Bronchial epithelial cell (primary cell): ENCODE measurements around the gene LETMD1. TPM values are rescaled to one million over a fixed set of nuclear protein-coding genes. Genes with fewer than 3 reads are reported as not detected.
A peak's percentile ranks its signal among the peaks of the same experiment; 100 is the strongest.
"Not testable (repeated sequence)": the region's sequence is repeated elsewhere in the genome, so short reads cannot be mapped to it uniquely, and the experiment has no call there.

Experiments used
- DNase-seq: peaks from one replicate; pipeline ENCODE4 v3.0.0-alpha.2; 2010; ENCODE audit warnings: low read depth
- FAIRE-seq: peaks from 2 replicates; lab custom pipeline; 2011; peaks lifted over from hg19 to GRCh38; lab: Jason Lieb, UNC
- H3K27me3 ChIP-seq: 2 replicates; pipeline ENCODE4 v1.5.1; 2011; ENCODE audit warnings: low read length; ENCODE audit not compliant: control insufficient read depth, insufficient read depth
- H3K36me3 ChIP-seq: 2 replicates; pipeline ENCODE4 v1.5.1; 2011; ENCODE audit warnings: low read length; ENCODE audit not compliant: control insufficient read depth, insufficient read depth
- H3K4me3 ChIP-seq: 2 replicates; pipeline ENCODE4 v1.5.1; 2011; ENCODE audit warnings: mild to moderate bottlenecking, low read depth, low read length, control low read depth
- total RNA-seq: library from RNA; depleted of rRNA; stranded (reverse); fragments of >200 nt; gene quantifications from 2 replicates; pipeline ENCODE4 v1.2.1, GENCODE V29; 2014
- TF ChIP-seq, protein P1 (sequence below): IDR thresholded peaks from 2 replicates; pipeline ENCODE4 v1.5.1; 2011; ENCODE audit warnings: mild to moderate bottlenecking, moderate library complexity, low read length, control low read depth, inconsistent platforms; ENCODE audit not compliant: insufficient read depth, severe bottlenecking

The LETMD1 gene
- total RNA-seq, 1 donor from 2014 or later, result 67.9 TPM

GRCh38 chr12:51005671-51006070 is 42.5 kb upstream of the LETMD1 start:
- H3K27me3 ChIP-seq, result no peaks in the 10 kb centered on the region
- TF ChIP-seq, protein P1, sequence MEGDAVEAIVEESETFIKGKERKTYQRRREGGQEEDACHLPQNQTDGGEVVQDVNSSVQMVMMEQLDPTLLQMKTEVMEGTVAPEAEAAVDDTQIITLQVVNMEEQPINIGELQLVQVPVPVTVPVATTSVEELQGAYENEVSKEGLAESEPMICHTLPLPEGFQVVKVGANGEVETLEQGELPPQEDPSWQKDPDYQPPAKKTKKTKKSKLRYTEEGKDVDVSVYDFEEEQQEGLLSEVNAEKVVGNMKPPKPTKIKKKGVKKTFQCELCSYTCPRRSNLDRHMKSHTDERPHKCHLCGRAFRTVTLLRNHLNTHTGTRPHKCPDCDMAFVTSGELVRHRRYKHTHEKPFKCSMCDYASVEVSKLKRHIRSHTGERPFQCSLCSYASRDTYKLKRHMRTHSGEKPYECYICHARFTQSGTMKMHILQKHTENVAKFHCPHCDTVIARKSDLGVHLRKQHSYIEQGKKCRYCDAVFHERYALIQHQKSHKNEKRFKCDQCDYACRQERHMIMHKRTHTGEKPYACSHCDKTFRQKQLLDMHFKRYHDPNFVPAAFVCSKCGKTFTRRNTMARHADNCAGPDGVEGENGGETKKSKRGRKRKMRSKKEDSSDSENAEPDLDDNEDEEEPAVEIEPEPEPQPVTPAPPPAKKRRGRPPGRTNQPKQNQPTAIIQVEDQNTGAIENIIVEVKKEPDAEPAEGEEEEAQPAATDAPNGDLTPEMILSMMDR, result no peak
- peaks cover 4% of the 10 kb centered on the region for H3K36me3 ChIP-seq
- no peak for FAIRE-seq
- no peak overlapping the region for H3K4me3 ChIP-seq
- peak; percentile 26 for DNase-seq

DNA sequence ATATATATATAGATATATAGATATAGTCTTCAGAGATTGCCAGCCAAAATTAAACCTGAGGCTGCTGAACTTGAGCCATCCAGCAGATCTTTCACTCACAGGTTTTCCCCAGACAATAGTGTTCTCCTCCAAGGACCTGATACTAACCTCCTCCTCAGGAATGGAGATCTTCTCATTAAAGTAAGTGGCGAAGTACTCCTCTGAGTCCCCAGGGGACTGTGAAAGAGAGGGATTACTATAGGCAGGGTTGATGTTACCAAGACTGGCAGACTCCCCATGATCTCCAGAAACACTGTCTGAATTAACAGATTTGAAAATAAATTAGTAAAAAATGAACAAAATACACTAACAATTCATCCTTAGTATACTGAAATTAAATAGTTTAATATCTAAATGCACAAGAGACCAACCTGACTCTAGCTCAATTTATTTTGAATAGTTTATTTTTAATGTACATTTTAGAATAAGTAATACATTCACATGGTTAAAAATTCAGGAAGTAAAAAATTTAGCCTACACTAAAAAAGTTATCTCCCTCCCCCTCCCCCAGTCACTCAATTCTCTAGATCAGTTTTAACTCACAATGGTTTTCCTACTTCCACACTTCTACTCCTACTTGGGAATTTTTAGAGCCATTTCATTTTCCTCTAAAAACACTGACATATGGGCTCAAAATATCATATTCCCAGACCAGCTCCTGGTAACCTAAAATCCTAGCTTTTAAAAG is 39.6 kb upstream of the LETMD1 start:
- TF ChIP-seq, protein P1, result no peak
- Histone ChIP-seq H3K36me3 (peaks cover 4% of the 10 kb centered on the region), H3K27me3 (no peaks in the 10 kb centered on the region), H3K4me3 (no peak overlapping the region)
- FAIRE-seq (no peak), DNase-seq (no peak)

DNA sequence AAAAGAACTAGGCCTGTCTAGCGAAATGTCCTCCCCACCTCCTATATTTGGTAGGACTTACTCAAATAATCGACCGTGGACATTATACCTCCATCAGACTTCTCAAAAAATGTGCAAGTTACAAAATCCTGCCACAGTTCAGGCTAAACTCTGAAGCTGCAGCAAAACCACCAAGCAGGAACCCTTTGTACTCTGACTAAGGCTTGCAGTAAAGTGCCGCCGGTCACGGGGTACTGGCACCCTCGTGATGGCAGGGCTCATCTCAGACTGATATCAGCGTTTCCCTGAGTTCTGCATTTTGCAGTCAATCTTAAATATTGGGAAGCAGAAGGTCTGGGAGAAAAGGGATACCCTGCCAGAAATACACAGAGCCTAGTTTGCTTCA is 39.1 kb upstream of the LETMD1 start:
- Histone ChIP-seq H3K36me3 (peaks cover 4% of the 10 kb centered on the region), H3K27me3 (no peaks in the 10 kb centered on the region), H3K4me3 (no peak overlapping the region)
- DNase-seq (no peak), FAIRE-seq (no peak)
- TF ChIP-seq, protein P1, result no peak

DNA sequence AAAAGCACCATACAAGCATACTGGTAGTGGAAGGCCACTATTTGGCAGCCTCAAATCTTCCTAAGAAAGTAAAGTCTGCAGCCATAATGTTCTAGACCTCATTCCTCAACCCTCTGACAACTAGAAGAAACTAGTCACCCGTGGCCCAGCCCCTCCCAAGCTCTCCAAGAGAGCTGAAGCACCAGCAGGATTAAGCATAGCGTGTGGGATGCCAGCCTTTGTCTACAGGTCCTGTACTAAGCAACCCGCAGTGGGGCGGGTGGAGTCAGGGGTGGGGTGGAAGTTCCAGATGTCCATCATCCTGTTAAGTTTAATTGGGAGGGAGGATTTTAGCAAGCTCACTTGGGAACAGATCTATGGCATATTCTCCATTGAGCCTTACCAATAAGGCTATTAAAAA is 36.2 kb upstream of the LETMD1 start:
- Histone ChIP-seq H3K4me3 (no peak overlapping the region), H3K36me3 (peaks cover 2% of the 10 kb centered on the region), H3K27me3 (no peaks in the 10 kb centered on the region)
- no peak for FAIRE-seq
- TF ChIP-seq, protein P1, result no peak
- DNase-seq, result peak; percentile 15

DNA sequence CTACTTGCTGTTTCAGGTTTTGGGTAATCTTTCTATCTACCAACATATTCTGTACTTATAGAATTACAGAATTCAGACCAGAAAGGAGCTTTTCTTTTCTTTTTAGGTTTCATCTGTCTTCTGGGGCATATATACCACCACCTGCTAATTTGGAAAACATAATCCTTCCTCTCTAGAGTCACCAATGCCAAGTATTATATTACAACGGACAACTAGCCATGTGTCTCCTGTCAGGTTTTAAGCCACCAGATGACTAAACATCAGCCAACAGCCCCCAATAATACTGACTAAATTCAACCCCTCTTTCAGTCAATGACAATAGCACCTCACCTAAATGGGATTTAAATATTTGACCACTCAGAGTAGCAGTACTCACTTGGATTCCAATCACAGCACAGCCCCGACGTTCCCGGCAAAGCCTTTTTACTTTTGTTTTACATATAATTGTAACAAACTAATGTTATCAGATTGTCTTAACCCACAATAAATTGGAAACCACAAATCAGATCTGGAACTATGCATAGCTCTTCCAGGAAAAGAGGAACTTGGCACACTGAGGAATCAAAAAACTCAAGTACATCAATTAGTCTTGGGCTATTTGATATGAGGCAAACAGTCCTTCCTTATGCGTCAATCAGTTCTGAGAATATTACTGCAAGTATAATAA is 35.4 kb upstream of the LETMD1 start:
- Histone ChIP-seq H3K27me3 (no peaks in the 10 kb centered on the region), H3K4me3 (no peak overlapping the region), H3K36me3 (peaks cover 2% of the 10 kb centered on the region)
- no peak for FAIRE-seq
- DNase-seq, result no peak
- TF ChIP-seq, protein P1, result no peak

- Histone ChIP-seq H3K27me3 (no peaks in the 10 kb centered on the region), H3K4me3 (no peak overlapping the region), H3K36me3 (no peaks in the 10 kb centered on the region)
- TF ChIP-seq, protein P1, result no peak
- FAIRE-seq, result no peak
- peak; percentile 29 for DNase-seq
These were observed 34.7 kb upstream of the LETMD1 start for GRCh38 chr12:51013441-51013840.

DNA sequence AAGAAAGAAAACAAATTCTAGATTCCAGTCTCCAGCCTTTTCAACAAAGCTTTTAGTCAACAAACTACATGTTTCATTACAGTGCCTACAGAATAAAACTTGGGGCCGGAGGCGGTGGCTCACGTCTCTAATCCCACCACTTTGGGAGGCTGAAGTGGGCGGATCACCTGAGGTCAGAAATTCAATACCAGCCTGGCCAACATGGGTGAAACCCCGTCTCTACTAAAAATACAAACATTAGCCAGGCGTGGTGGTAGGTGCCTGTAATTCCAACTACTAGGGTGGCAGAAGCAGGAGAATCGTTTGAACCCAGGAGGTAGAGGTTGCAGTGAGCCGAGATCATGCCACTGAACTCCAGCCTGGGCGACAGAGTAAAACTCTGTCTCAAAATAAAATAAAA is 33.7 kb upstream of the LETMD1 start:
- not testable (repeated sequence) for H3K36me3 ChIP-seq, FAIRE-seq, H3K27me3 ChIP-seq, DNase-seq, H3K4me3 ChIP-seq
